SK-N-MC (cell line): Measurements from ENCODE around the gene CSTF2T.

Experiments
- EZH2 ChIP-seq: fragments of 200-600 bp; sonication (generic); IDR thresholded peaks from one replicate; pipeline ENCODE4 v1.6.1; 2017; ENCODE audit warnings: antibody characterized with exemption
- FOXP2 ChIP-seq: optimal IDR thresholded peaks from 2 replicates; pipeline ENCODE3; 2011; ENCODE audit warnings: mild to moderate bottlenecking, moderate library complexity; ENCODE audit not compliant: insufficient read depth; ENCODE audit errors: extremely low read length, control extremely low read depth
- POLR2AphosphoS5 ChIP-seq: IDR thresholded peaks from 2 replicates; pipeline ENCODE4 v1.6.1; 2012; ENCODE audit warnings: mild to moderate bottlenecking, low read depth, low read length, borderline replicate concordance

- TF ChIP-seq FOXP2 (no peak), EZH2 (no peak), POLR2AphosphoS5 (no peak)
Observed at GRCh38 chr10:51666456-51666855, 32.9 kb downstream of the CSTF2T start.
